SK-N-SH (cell line): Measurements from ENCODE around the gene CCDC122. TPM values are rescaled to one million over a fixed set of nuclear protein-coding genes. Genes with fewer than 3 reads are reported as not detected.
A peak's percentile ranks its signal among the peaks of the same experiment; 100 is the strongest.

ENCODE experiments used
- CTCF ChIA-PET: fragments of 300-600, 350-600 bp; formaldehyde crosslinking; extraction: SDS; loops from one replicate; lab custom pipeline; 2021; lab: Yijun Ruan, JAX
- POLR2A ChIA-PET: fragments of 350-600 bp; sonication (Branson Sonifier 250); formaldehyde crosslinking; extraction: SDS; loops from one replicate; lab custom pipeline; 2020; ENCODE audit warnings: antibody characterized with exemption, inconsistent platforms; lab: Yijun Ruan, JAX
- DNase-seq: peaks from one replicate; pipeline ENCODE4 v3.0.0; 2012
- H2AFZ ChIP-seq: fragments of 200-600 bp; sonication (generic); 2 replicates; pipeline ENCODE4 v1.8.1; 2016; ENCODE audit warnings: antibody characterized with exemption, mild to moderate bottlenecking, low read depth
- H3F3A ChIP-seq: fragments of 200-600 bp; sonication (generic); replicated peaks from 2 replicates; pipeline ENCODE3; 2016; ENCODE audit warnings: antibody characterized with exemption, mild to moderate bottlenecking; ENCODE audit not compliant: insufficient read depth
- H3K27ac ChIP-seq, 2 experiments: fragments of 200-500 bp in 1 of 2; fragments of 200-600 bp in 1 of 2; sonication (Bioruptor generic) in 1 of 2; sonication (generic), shearing (Covaris generic) in 1 of 2; 2 replicates each; pipeline versions ENCODE4 v1.5.1 to v1.6.1; 2014 to 2016; ENCODE audit warnings: low read depth in 2 of 2, inconsistent platforms in 1 of 2, low read length in 1 of 2, mild to moderate bottlenecking in 1 of 2, mixed read lengths in 1 of 2
- H3K27me3 ChIP-seq: fragments of 200-600 bp; sonication (generic), shearing (Covaris generic); 2 replicates; pipeline ENCODE4 v1.6.1; 2016; ENCODE audit warnings: mixed run types; ENCODE audit not compliant: insufficient read depth
- H3K36me3 ChIP-seq, 2 experiments: fragments of 200-500 bp in 1 of 2; fragments of 200-600 bp in 1 of 2; sonication (Bioruptor generic) in 1 of 2; sonication (generic) in 1 of 2; replicated peaks in 1 of 2; 2 replicates each; pipeline versions ENCODE3 to v1.5.1; 2014 to 2016; ENCODE audit warnings: low read length in 1 of 2, mild to moderate bottlenecking in 1 of 2; ENCODE audit not compliant: insufficient read depth in 2 of 2, control insufficient read depth in 1 of 2
- H3K4me1 ChIP-seq, 2 experiments: fragments of 200-500 bp in 1 of 2; fragments of 200-600 bp in 1 of 2; sonication (Bioruptor generic) in 1 of 2; sonication (generic), shearing (Covaris generic) in 1 of 2; 2 replicates each; pipeline versions ENCODE4 v1.5.1 to v1.6.1; 2014 to 2016; ENCODE audit warnings: low read depth in 1 of 2, low read length in 1 of 2, mixed run types in 1 of 2; ENCODE audit not compliant: insufficient read depth in 2 of 2, control insufficient read depth in 1 of 2
- H3K4me2 ChIP-seq: fragments of 200-600 bp; sonication (generic), shearing (Covaris generic); 2 replicates; pipeline ENCODE4 v1.6.1; 2017; ENCODE audit warnings: mixed run types
- H3K4me3 ChIP-seq, 2 experiments: fragments of 200-500 bp in 1 of 2; fragments of 200-600 bp in 1 of 2; sonication (Bioruptor generic) in 1 of 2; sonication (generic), shearing (Covaris generic) in 1 of 2; 2 replicates each; pipeline versions ENCODE4 v1.5.1 to v1.8.1; 2014 to 2016; ENCODE audit warnings: low read depth in 2 of 2, inconsistent platforms in 1 of 2, low read length in 1 of 2, mild to moderate bottlenecking in 1 of 2, mixed read lengths in 1 of 2, moderate library complexity in 1 of 2
- H3K79me2 ChIP-seq: fragments of 200-600 bp; sonication (generic); 2 replicates; pipeline ENCODE4 v1.8.1; 2017; ENCODE audit warnings: mild to moderate bottlenecking; ENCODE audit not compliant: insufficient read depth
- H3K9ac ChIP-seq: fragments of 200-600 bp; sonication (generic); 2 replicates; pipeline ENCODE4 v1.6.1; 2017; ENCODE audit warnings: mixed run types
- H3K9me2 ChIP-seq: fragments of 200-600 bp; sonication (generic); 2 replicates; pipeline ENCODE4 v1.6.1; 2017; ENCODE audit warnings: mixed run types
- H3K9me3 ChIP-seq: fragments of 200-600 bp; sonication (generic); 2 replicates; pipeline ENCODE4 v1.6.1; 2017; ENCODE audit warnings: mixed run types, mild to moderate bottlenecking, moderate library complexity
- H4K20me1 ChIP-seq: fragments of 200-600 bp; sonication (generic); 2 replicates; pipeline ENCODE4 v1.6.1; 2017; ENCODE audit warnings: mild to moderate bottlenecking, mixed run types; ENCODE audit not compliant: insufficient read depth
- CHD2 ChIP-seq: fragments of 150-350 bp; IDR thresholded peaks from 2 replicates; pipeline ENCODE4 v1.6.1; 2018; ENCODE audit warnings: low read length; ENCODE audit not compliant: partially characterized antibody
- EZH2phosphoT487 ChIP-seq: fragments of 200-600 bp; sonication (generic); IDR thresholded peaks from 2 replicates; pipeline ENCODE4 v1.6.1; 2017; ENCODE audit warnings: low read depth, mixed run types, mild to moderate bottlenecking, antibody characterized with exemption, moderate library complexity, borderline replicate concordance
- FOSL2 ChIP-seq: IDR thresholded peaks from 2 replicates; pipeline ENCODE4 v1.4.0; 2012; ENCODE audit warnings: low read depth, mild to moderate bottlenecking, moderate library complexity, borderline replicate concordance
- FOXM1 ChIP-seq: IDR thresholded peaks from 2 replicates; pipeline ENCODE4 v1.4.0; 2012; ENCODE audit warnings: low read depth, mild to moderate bottlenecking
- GABPA ChIP-seq: IDR thresholded peaks from 2 replicates; pipeline ENCODE4 v1.4.0; 2012; ENCODE audit warnings: low read depth, mild to moderate bottlenecking
- IRF3 ChIP-seq: fragments of 150-350 bp; IDR thresholded peaks from 2 replicates; pipeline ENCODE4 v1.6.1; 2016; ENCODE audit warnings: mild to moderate bottlenecking, low read depth, low read length
- JUND ChIP-seq: IDR thresholded peaks from 2 replicates; pipeline ENCODE4 v1.4.0; 2012
- MXI1 ChIP-seq: IDR thresholded peaks from 2 replicates; pipeline ENCODE4 v1.6.1; 2012; ENCODE audit warnings: mild to moderate bottlenecking, low read depth, low read length, improper control_type of control experiment
- NFIC ChIP-seq: IDR thresholded peaks from 2 replicates; pipeline ENCODE4 v1.4.0; 2012; ENCODE audit warnings: borderline replicate concordance
- NRF1 ChIP-seq: IDR thresholded peaks from 2 replicates; pipeline ENCODE4 v1.6.1; 2012; ENCODE audit warnings: low read depth, mild to moderate bottlenecking, low read length
- POLR2AphosphoS5 ChIP-seq: IDR thresholded peaks from 2 replicates; pipeline ENCODE4 v1.6.1; 2012; ENCODE audit warnings: low read depth, low read length
- RAD21 ChIP-seq: IDR thresholded peaks from 2 replicates; pipeline ENCODE4 v1.6.1; 2012; ENCODE audit warnings: mild to moderate bottlenecking, low read length
- RCOR1 ChIP-seq: fragments of 150-350 bp; IDR thresholded peaks from 2 replicates; pipeline ENCODE4 v1.6.1; 2017; ENCODE audit warnings: antibody characterized with exemption, low read length
- RFX5 ChIP-seq: IDR thresholded peaks from 2 replicates; pipeline ENCODE4 v1.6.1; 2012; ENCODE audit warnings: mild to moderate bottlenecking, improper control_type of control experiment, low read length
- RXRA ChIP-seq: IDR thresholded peaks from 2 replicates; pipeline ENCODE4 v1.4.0; 2012; ENCODE audit warnings: low read depth, mild to moderate bottlenecking, borderline replicate concordance
- SIN3A ChIP-seq: IDR thresholded peaks from 2 replicates; pipeline ENCODE4 v1.6.1; 2012; ENCODE audit warnings: low read depth, mild to moderate bottlenecking, low read length, moderate library complexity, borderline replicate concordance
- SMC3 ChIP-seq: IDR thresholded peaks from 2 replicates; pipeline ENCODE4 v1.6.1; 2012; ENCODE audit warnings: low read depth, low read length, improper control_type of control experiment
- TCF12 ChIP-seq: IDR thresholded peaks from 2 replicates; pipeline ENCODE4 v1.4.0; 2012
- TEAD4 ChIP-seq: IDR thresholded peaks from 2 replicates; pipeline ENCODE4 v1.4.0; 2012; ENCODE audit warnings: mild to moderate bottlenecking, borderline replicate concordance; ENCODE audit not compliant: insufficient read depth
- USF2 ChIP-seq: fragments of 150-350 bp; IDR thresholded peaks from 2 replicates; pipeline ENCODE4 v1.6.1; 2017; ENCODE audit warnings: antibody characterized with exemption, low read length, low read depth, borderline replicate concordance
- YY1 ChIP-seq: IDR thresholded peaks from 2 replicates; pipeline ENCODE4 v1.4.0; 2012; ENCODE audit warnings: low read depth, mild to moderate bottlenecking
- WGBS: methylation state at CpG from one replicate; pipeline ENCODE4 v1.1.6; 2017; ENCODE audit warnings: low lambda C conversion rate; 5-methylcytosine and 5-hydroxymethylcytosine counted together
- polyA plus RNA-seq, 3 experiments: library from polyadenylated mRNA; depleted of rRNA; stranded (reverse); fragments of >200 nt; gene quantifications; 2 replicates each; pipeline ENCODE4 v1.2.3, GENCODE V29; 2012
- TF ChIP-seq, protein P1 (sequence below): IDR thresholded peaks from 2 replicates; pipeline ENCODE4 v1.4.0; 2012; ENCODE audit warnings: low read depth, borderline replicate concordance
- TF ChIP-seq, protein P2 (sequence below): IDR thresholded peaks from 2 replicates; pipeline ENCODE4; 2012
- TF ChIP-seq, protein P3 (sequence below): IDR thresholded peaks from 2 replicates; pipeline ENCODE4 v1.6.1; 2012; ENCODE audit warnings: mild to moderate bottlenecking, low read depth, low read length, moderate library complexity
- TF ChIP-seq, protein P4 (sequence below): IDR thresholded peaks from 2 replicates; pipeline ENCODE4 v1.4.0; 2012; ENCODE audit warnings: low read depth

The CCDC122 gene
- polyA plus RNA-seq, 1 of the 3 experiments (the other 2 are of a cell fraction) = 1.4 TPM

GRCh38 chr13:43792076-43792881 is 87.3 kb downstream of the CCDC122 start:
- Histone ChIP-seq H3K27ac (no peak overlapping the region), H3K9me2 (no peaks in the 10 kb centered on the region), H3K4me1 (peaks cover 0 to 6% of the 10 kb centered on the region in 2 experiments; a peak in 3 of 4 replicates), H3K36me3 (no peaks in the 10 kb centered on the region), H3K4me2 (no peak overlapping the region), H3K79me2 (no peaks in the 10 kb centered on the region), H3K9ac (no peak overlapping the region), H3K27me3 (no peaks in the 10 kb centered on the region), H4K20me1 (no peaks in the 10 kb centered on the region), H3K9me3 (no peaks in the 10 kb centered on the region), H3K4me3 (no peak overlapping the region), H2AFZ (no peak overlapping the region), H3F3A (peaks cover 16% of the 10 kb centered on the region)
- POLR2A ChIA-PET = no interaction called here
- CTCF ChIA-PET = interaction anchor here (1.0 to 4.8 kb wide), 5 partner anchors 12 to 909 kb away, joined by 3 to 28 read pairs (median 4); no protein-coding TSS in a partner anchor
- 78% methylated on average over 3 of the region's 3 CpGs for WGBS
- DNase-seq = no peak
- TF ChIP-seq IRF3 = no peak
- TF ChIP-seq POLR2AphosphoS5 = no peak
- TF ChIP-seq RAD21 = no peak
- TF ChIP-seq EZH2phosphoT487 = no peak
- peak; percentile 28; the same call in 1 of the 2 replicates for TF ChIP-seq JUND
- no peak for TF ChIP-seq FOXM1
- TF ChIP-seq TEAD4 = no peak; the same call in 1 of the 2 replicates
- TF ChIP-seq, protein P1, sequence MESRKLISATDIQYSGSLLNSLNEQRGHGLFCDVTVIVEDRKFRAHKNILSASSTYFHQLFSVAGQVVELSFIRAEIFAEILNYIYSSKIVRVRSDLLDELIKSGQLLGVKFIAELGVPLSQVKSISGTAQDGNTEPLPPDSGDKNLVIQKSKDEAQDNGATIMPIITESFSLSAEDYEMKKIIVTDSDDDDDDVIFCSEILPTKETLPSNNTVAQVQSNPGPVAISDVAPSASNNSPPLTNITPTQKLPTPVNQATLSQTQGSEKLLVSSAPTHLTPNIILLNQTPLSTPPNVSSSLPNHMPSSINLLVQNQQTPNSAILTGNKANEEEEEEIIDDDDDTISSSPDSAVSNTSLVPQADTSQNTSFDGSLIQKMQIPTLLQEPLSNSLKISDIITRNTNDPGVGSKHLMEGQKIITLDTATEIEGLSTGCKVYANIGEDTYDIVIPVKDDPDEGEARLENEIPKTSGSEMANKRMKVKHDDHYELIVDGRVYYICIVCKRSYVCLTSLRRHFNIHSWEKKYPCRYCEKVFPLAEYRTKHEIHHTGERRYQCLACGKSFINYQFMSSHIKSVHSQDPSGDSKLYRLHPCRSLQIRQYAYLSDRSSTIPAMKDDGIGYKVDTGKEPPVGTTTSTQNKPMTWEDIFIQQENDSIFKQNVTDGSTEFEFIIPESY = no peak
- no peak for TF ChIP-seq YY1
- TF ChIP-seq, protein P2, sequence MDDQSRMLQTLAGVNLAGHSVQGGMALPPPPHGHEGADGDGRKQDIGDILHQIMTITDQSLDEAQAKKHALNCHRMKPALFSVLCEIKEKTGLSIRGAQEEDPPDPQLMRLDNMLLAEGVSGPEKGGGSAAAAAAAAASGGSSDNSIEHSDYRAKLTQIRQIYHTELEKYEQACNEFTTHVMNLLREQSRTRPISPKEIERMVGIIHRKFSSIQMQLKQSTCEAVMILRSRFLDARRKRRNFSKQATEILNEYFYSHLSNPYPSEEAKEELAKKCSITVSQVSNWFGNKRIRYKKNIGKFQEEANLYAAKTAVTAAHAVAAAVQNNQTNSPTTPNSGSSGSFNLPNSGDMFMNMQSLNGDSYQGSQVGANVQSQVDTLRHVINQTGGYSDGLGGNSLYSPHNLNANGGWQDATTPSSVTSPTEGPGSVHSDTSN = peak; percentile 73
- TF ChIP-seq USF2 = no peak
- TF ChIP-seq TCF12 = peak; percentile 57
- TF ChIP-seq MXI1 = no peak
- no peak for TF ChIP-seq GABPA
- TF ChIP-seq, protein P3, sequence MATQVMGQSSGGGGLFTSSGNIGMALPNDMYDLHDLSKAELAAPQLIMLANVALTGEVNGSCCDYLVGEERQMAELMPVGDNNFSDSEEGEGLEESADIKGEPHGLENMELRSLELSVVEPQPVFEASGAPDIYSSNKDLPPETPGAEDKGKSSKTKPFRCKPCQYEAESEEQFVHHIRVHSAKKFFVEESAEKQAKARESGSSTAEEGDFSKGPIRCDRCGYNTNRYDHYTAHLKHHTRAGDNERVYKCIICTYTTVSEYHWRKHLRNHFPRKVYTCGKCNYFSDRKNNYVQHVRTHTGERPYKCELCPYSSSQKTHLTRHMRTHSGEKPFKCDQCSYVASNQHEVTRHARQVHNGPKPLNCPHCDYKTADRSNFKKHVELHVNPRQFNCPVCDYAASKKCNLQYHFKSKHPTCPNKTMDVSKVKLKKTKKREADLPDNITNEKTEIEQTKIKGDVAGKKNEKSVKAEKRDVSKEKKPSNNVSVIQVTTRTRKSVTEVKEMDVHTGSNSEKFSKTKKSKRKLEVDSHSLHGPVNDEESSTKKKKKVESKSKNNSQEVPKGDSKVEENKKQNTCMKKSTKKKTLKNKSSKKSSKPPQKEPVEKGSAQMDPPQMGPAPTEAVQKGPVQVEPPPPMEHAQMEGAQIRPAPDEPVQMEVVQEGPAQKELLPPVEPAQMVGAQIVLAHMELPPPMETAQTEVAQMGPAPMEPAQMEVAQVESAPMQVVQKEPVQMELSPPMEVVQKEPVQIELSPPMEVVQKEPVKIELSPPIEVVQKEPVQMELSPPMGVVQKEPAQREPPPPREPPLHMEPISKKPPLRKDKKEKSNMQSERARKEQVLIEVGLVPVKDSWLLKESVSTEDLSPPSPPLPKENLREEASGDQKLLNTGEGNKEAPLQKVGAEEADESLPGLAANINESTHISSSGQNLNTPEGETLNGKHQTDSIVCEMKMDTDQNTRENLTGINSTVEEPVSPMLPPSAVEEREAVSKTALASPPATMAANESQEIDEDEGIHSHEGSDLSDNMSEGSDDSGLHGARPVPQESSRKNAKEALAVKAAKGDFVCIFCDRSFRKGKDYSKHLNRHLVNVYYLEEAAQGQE = no peak
- TF ChIP-seq SIN3A = no peak
- TF ChIP-seq CHD2 = no peak
- no peak for TF ChIP-seq FOSL2
- no peak for TF ChIP-seq NRF1
- TF ChIP-seq RFX5 = no peak
- peak; percentile 82 for TF ChIP-seq NFIC
- TF ChIP-seq SMC3 = no peak
- TF ChIP-seq RXRA = no peak
- no peak for TF ChIP-seq RCOR1
- TF ChIP-seq, protein P4, sequence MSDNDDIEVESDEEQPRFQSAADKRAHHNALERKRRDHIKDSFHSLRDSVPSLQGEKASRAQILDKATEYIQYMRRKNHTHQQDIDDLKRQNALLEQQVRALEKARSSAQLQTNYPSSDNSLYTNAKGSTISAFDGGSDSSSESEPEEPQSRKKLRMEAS = no peak
